Astrocyte (in vitro differentiated cells and primary cell): ENCODE data around the gene ADAMTS19.

Source experiments
- CTCF ChIP-seq: IDR thresholded peaks from 2 replicates; pipeline ENCODE4 v1.5.1; 2011; ENCODE audit warnings: low read depth, mild to moderate bottlenecking, inconsistent platforms, low read length, moderate library complexity; ENCODE audit not compliant: insufficient read depth
- EZH2 ChIP-seq: IDR thresholded peaks from 2 replicates; pipeline ENCODE4 v1.6.1; 2012; ENCODE audit warnings: mild to moderate bottlenecking, low read length, inconsistent platforms; ENCODE audit not compliant: insufficient read depth

GRCh38 chr5:129431406-129431805 lies 28.7 kb upstream of the ADAMTS19 start:
- TF ChIP-seq CTCF (no peak), EZH2 (no peak)
